OCI-LY3 (cell line): ENCODE data around the gene CACNA1A.

Source experiments
- CTCF ChIP-seq: fragments of 200-600, 300-600 bp; sonication (generic); IDR thresholded peaks from 2 replicates; pipeline ENCODE4 v1.5.1; 2014; ENCODE audit warnings: antibody characterized with exemption, low read length, low read depth
- EZH2phosphoT487 ChIP-seq: fragments of 200-600 bp; shearing (Covaris generic); IDR thresholded peaks from 2 replicates; pipeline ENCODE4 v1.6.1; 2018; ENCODE audit warnings: antibody characterized with exemption, mixed run types, low read depth

- TF ChIP-seq CTCF: no peak
- no peak for TF ChIP-seq EZH2phosphoT487
Measured at GRCh38 chr19:13244920-13245319, 261.4 kb downstream of the CACNA1A start.
